Measurements from ENCODE around the gene PARN. TPM values are rescaled to one million over a fixed set of nuclear protein-coding genes. Genes with fewer than 3 reads are reported as not detected.
"Not testable (repeated sequence)": the region's sequence is repeated elsewhere in the genome, so short reads cannot be mapped to it uniquely, and the experiment has no call there.

The PARN gene
- total RNA-seq, 3 donors from 2014 or later (not counting 1 experiment from before 2014, with no cell fraction given): 44.3 to 57.4 (median 45.1) TPM

DNA sequence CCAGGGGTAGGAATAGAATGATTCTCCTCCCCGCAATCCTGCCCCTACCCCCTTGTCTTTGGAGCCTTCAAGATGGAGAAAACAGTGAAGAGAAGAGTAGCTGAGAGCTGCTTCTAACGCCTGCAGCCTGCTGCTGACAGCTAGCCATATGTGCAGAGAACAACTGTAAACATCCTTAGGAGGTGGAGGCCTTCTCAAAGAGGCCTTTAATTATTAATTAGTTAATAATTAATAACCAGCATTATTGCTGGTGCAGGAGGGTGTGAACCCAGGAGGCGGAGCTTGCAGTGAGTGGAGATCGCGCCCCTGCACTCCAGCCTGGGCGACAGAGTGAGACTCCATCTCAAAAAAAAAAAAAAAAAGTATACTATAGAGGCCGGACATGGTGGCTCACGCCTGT, 11.1 kb upstream of the PARN start:
- Mint-ChIP-seq H3K9me3 (no peaks in the 10 kb centered on the region), H3K27me3 (ENCODE audit: low read depth in 2 of 2) (no peaks in the 10 kb centered on the region), H3K27ac (peak overlapping the region in 1 of 2 donors; percentile 63), H3K36me3 (no peaks in the 10 kb centered on the region), H3K4me3 (no peak overlapping the region), H3K4me1 (peaks cover 27 to 28% of the 10 kb centered on the region in 2 donors)
- 97% methylated on average over 7 of the region's 8 CpGs for WGBS (ENCODE audit: insufficient coverage)
- no peak for ATAC-seq
- TF ChIP-seq, protein P1, sequence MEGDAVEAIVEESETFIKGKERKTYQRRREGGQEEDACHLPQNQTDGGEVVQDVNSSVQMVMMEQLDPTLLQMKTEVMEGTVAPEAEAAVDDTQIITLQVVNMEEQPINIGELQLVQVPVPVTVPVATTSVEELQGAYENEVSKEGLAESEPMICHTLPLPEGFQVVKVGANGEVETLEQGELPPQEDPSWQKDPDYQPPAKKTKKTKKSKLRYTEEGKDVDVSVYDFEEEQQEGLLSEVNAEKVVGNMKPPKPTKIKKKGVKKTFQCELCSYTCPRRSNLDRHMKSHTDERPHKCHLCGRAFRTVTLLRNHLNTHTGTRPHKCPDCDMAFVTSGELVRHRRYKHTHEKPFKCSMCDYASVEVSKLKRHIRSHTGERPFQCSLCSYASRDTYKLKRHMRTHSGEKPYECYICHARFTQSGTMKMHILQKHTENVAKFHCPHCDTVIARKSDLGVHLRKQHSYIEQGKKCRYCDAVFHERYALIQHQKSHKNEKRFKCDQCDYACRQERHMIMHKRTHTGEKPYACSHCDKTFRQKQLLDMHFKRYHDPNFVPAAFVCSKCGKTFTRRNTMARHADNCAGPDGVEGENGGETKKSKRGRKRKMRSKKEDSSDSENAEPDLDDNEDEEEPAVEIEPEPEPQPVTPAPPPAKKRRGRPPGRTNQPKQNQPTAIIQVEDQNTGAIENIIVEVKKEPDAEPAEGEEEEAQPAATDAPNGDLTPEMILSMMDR (IDR thresholded peaks at IDR 0.05): no peak
- H3K27ac ChIP-seq (ENCODE audit: low read length): no peak overlapping the region
- H3K4me3 ChIP-seq (ENCODE audit: low read length): no peak overlapping the region
- peaks cover 29% of the 10 kb centered on the region for H3K36me3 ChIP-seq (ENCODE audit: control insufficient read depth, insufficient read depth, low read length)
- no peaks in the 10 kb centered on the region for H3K9me3 ChIP-seq (ENCODE audit: control insufficient read depth, insufficient read depth, low read length)
- no peaks in the 10 kb centered on the region for H3K4me1 ChIP-seq (ENCODE audit: control insufficient read depth, insufficient read depth, low read length)
- intact Hi-C loops (cut with micrococcal nuclease): no loop called here
- no peaks in the 10 kb centered on the region for H3K27me3 ChIP-seq (ENCODE audit: control insufficient read depth, insufficient read depth, low read length)
- no peak for DNase-seq

DNA sequence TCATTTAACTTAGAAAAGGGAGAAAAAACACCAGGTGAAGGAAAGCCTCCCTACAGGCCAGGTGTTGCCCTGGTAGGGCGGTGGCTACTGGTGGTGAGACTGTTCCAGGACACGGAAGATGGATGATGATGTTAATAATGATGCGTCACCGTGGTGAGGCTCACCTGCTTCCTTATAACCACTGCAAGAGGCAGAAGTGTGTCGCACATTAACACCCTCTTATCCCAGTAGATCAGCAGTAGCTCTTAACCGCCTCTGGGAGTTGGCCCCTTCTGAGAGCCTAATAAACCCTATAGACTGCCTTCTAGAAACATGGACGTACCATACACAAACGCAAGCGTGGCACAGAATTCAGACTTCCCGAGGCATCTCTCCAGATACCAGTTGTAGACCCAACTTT, 10.5 kb upstream of the PARN start:
- no peaks in the 10 kb centered on the region for H3K36me3 Mint-ChIP-seq

DNA sequence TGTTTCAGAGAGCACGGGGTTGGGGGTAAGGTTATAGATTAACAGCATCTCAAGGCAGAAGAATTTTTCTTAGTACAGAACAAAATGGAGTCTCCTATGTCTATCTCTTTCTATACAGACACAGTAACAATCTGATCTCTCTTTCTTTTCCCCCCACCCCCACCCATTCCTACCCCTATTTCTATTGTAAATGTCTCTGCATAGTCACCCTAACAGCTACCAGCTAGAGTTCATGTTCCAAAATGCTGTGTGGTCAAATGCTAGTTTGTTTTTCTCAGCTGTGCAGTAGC, 6.8 kb upstream of the PARN start:
- H3K4me3 ChIP-seq (ENCODE audit: low read length): not testable (repeated sequence)
- peak overlapping the region in 1 of 2 donors; percentile 75 for H3K27ac Mint-ChIP-seq

More for the DNA sequence above, 10.5 kb upstream of the PARN start:
- Histone ChIP-seq H3K27me3 (ENCODE audit: control insufficient read depth, insufficient read depth, low read length) (no peaks in the 10 kb centered on the region), H3K4me3 (ENCODE audit: low read length) (no peak overlapping the region), H3K27ac (ENCODE audit: low read length) (no peak overlapping the region), H3K36me3 (ENCODE audit: control insufficient read depth, insufficient read depth, low read length) (peaks cover 26% of the 10 kb centered on the region), H3K4me1 (ENCODE audit: control insufficient read depth, insufficient read depth, low read length) (no peaks in the 10 kb centered on the region), H3K9me3 (ENCODE audit: control insufficient read depth, insufficient read depth, low read length) (no peaks in the 10 kb centered on the region)
- Mint-ChIP-seq H3K4me3 (no peak overlapping the region), H3K27me3 (ENCODE audit: low read depth in 2 of 2) (no peaks in the 10 kb centered on the region), H3K9me3 (no peaks in the 10 kb centered on the region), H3K4me1 (peaks cover 31 to 33% of the 10 kb centered on the region in 2 donors), H3K27ac (peak overlapping the region; percentile 63 to 73)
- DNase-seq (no peak), ATAC-seq (peak in 1 of 3 donors; percentile 49)
- whole genome bisulfite sequencing (ENCODE audit: insufficient coverage): 91% methylated on average over 10 of the region's 10 CpGs
- intact Hi-C loops (cut with micrococcal nuclease): no loop called here
- TF ChIP-seq, protein P1 (IDR thresholded peaks at IDR 0.05): no peak

DNA sequence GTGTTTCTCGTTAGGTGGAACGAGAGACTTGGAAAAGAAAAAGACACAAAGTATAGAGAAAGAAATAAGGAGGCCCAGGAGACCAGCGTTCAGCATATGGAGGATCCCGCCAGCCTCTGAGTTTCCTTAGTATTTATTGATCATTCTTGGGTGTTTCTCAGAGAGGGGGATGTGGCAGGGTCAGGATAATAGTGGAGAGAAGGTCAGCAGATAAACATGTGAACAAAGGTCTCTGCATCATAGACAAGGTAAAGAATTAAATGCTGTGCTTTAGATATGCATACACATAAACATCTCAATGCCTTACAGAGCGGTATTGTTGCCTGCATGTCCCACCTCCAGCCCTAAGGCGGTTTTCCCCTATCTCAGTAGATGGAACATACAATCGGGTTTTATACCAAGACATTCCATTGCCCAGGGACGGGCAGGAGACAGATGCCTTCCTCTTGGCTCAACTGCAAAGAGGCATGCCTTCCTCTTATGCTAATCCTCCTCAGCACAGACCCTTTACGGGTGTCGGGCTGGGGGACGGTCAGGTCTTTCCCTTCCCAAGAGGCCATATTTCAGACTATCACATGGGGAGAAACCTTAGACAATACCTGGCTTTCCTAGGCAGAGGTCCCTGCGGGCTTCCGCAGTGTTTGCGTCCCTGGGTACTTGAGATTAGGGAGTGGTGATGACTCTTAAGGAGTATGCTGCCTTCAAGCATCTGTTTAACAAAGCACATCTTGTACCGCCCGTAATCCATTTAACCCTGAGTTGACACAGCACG, 6.3 kb upstream of the PARN start:
- H3K9me3 Mint-ChIP-seq; intact Hi-C loops (cut with micrococcal nuclease); H3K27me3 Mint-ChIP-seq (ENCODE audit: low read depth in 2 of 2); H3K27me3 ChIP-seq (ENCODE audit: control insufficient read depth, insufficient read depth, low read length); H3K27ac ChIP-seq (ENCODE audit: low read length); H3K9me3 ChIP-seq (ENCODE audit: control insufficient read depth, insufficient read depth, low read length); ATAC-seq; DNase-seq; H3K4me3 ChIP-seq (ENCODE audit: low read length); H3K36me3 Mint-ChIP-seq: not testable (repeated sequence)
- peak overlapping the region in 1 of 2 donors; percentile 75 for H3K27ac Mint-ChIP-seq
- 93% methylated on average over 10 of the region's 17 CpGs for WGBS (ENCODE audit: insufficient coverage)
- peaks cover 42 to 60% of the 10 kb centered on the region in 2 donors for H3K4me1 Mint-ChIP-seq
- H3K4me1 ChIP-seq (ENCODE audit: control insufficient read depth, insufficient read depth, low read length): peaks cover 25% of the 10 kb centered on the region
- peak overlapping the region; percentile 22 for H3K4me3 Mint-ChIP-seq
- peaks cover 14% of the 10 kb centered on the region for H3K36me3 ChIP-seq (ENCODE audit: control insufficient read depth, insufficient read depth, low read length)

More for the DNA sequence above, 6.8 kb upstream of the PARN start:
- intact Hi-C loops (cut with micrococcal nuclease); ATAC-seq; H3K9me3 ChIP-seq (ENCODE audit: control insufficient read depth, insufficient read depth, low read length); H3K4me3 Mint-ChIP-seq; H3K27me3 ChIP-seq (ENCODE audit: control insufficient read depth, insufficient read depth, low read length); DNase-seq; H3K36me3 Mint-ChIP-seq; H3K9me3 Mint-ChIP-seq; H3K27ac ChIP-seq (ENCODE audit: low read length); H3K27me3 Mint-ChIP-seq (ENCODE audit: low read depth in 2 of 2): not testable (repeated sequence)
- peaks cover 20% of the 10 kb centered on the region for H3K4me1 ChIP-seq (ENCODE audit: control insufficient read depth, insufficient read depth, low read length)
- no CpG with 5 or more reads among the region's 1 CpG for WGBS (ENCODE audit: insufficient coverage)
- H3K36me3 ChIP-seq (ENCODE audit: control insufficient read depth, insufficient read depth, low read length): peaks cover 14% of the 10 kb centered on the region
- peaks cover 44 to 62% of the 10 kb centered on the region in 2 donors for H3K4me1 Mint-ChIP-seq

All from natural killer cell (primary cell).